NOMO-1 treated with dmso at 0.1 percent for 144 hours (cell line): ENCODE results near the gene RABEP2.

Experiments
- DNase-seq: peaks from one replicate; lab custom pipeline; 2025; ENCODE audit not compliant: unreplicated experiment; lab: John Stamatoyannopoulos, UW

Gene RABEP2

GRCh38 chr16:28859326-28859725 lies 65.7 kb downstream of the RABEP2 start:
- no peak for DNase-seq

- DNase-seq = no peak
These were observed 66.6 kb downstream of the RABEP2 start for GRCh38 chr16:28858421-28858820.
